ENCODE measurements around the gene CCDC88C.

Gene CCDC88C

DNA sequence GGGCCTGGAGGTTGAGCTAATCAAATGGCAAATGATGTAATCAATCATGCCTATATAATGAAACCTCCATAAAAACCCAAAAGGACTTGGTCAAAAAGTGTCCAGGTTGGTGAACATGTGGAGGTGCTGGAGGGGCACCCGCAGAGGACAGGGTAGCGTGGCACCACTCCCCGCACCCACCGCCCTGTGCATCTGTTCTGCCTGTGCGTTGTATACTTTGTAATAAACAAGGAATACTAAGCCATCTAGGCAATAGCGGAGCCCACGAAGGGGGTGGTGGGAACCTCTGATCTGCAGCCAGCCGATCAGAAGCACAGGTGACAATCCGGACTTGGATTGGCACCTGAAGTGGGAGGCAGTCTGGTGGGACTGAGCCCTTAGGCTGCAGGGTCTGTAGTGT is 97.4 kb downstream of the CCDC88C start:
- no peak overlapping the region for H3K4me3 ChIP-seq (ENCODE audit: control insufficient read depth, low read depth, low read length)
- DNase-seq (ENCODE audit: low read depth): no peak
- TF ChIP-seq, protein P1, sequence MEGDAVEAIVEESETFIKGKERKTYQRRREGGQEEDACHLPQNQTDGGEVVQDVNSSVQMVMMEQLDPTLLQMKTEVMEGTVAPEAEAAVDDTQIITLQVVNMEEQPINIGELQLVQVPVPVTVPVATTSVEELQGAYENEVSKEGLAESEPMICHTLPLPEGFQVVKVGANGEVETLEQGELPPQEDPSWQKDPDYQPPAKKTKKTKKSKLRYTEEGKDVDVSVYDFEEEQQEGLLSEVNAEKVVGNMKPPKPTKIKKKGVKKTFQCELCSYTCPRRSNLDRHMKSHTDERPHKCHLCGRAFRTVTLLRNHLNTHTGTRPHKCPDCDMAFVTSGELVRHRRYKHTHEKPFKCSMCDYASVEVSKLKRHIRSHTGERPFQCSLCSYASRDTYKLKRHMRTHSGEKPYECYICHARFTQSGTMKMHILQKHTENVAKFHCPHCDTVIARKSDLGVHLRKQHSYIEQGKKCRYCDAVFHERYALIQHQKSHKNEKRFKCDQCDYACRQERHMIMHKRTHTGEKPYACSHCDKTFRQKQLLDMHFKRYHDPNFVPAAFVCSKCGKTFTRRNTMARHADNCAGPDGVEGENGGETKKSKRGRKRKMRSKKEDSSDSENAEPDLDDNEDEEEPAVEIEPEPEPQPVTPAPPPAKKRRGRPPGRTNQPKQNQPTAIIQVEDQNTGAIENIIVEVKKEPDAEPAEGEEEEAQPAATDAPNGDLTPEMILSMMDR (IDR thresholded peaks at IDR 0.05; ENCODE audit: control insufficient read depth, insufficient read depth, low read depth, low read length, missing control alignments): no peak

DNA sequence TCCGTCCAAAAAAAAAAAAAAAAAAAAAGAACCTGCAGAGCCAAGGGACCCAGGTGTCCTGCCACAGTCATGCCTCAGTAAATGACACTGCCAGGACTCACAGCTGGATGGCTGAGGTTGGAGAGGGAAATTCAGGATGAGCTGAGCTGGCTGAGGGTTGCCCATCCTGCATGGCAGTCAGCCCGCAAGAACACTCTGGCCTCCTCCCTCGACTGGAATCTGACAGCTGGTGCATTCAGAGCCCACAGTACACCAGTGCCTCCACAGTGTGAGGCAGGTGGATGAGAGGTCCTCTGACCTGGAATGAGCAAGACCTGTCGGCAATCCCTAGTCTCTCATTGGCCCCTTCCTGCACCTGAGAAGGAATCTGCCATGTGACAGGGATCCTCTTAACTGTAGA is 98.7 kb downstream of the CCDC88C start:
- TF ChIP-seq, protein P1 (IDR thresholded peaks at IDR 0.05; ENCODE audit: control insufficient read depth, insufficient read depth, low read depth, low read length, missing control alignments): no peak
- H3K4me3 ChIP-seq (ENCODE audit: control insufficient read depth, low read depth, low read length): no peak overlapping the region

DNA sequence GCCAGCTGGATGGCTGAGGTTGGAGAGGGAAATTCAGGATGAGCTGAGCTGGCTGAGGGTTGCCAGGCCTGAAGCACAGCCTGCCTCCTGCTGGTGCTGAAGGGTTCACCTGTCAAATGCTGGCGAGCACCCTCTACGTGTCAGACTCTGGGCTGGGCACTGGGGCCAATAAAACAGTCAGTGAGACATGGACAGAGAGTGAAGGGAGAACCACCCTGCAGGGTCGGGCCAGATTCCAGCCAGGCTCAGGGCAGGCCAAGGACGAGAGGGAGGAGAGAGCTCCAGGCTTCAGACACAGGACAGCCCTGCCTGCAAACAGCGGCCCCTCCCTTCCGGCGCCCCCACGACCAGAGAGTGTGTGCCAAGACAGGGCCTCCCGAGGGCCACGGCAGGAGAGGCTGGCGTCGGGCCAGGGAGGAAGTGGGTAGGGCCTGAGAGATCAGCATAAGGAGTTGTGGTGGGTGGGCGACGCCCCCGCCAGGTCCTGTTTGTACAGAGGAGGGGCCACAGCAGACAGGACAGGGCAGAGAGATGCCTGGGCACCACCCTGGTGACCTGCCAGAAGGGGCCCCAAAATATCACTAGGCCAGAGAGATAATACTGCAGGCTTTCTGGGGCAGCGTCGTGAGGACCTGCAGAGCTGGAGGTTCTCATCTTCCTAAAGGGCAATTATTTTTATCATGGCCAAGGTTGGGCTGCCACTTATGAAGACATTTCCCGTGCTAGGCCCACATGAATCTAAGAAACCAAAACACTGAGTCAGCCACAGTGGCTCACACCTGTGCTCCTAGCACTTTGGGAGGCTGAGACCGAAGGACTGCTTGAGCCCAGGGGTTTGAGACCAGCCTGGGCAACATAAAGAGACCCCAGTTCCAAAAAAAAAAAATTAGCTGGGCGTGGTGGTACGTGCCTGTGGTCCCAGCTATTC is 100.0 kb downstream of the CCDC88C start:
- DNase-seq (ENCODE audit: low read depth): no peak
- TF ChIP-seq, protein P1 (IDR thresholded peaks at IDR 0.05; ENCODE audit: control insufficient read depth, insufficient read depth, low read depth, low read length, missing control alignments): peak; percentile 7
- H3K4me3 ChIP-seq (ENCODE audit: control insufficient read depth, low read depth, low read length): no peak overlapping the region

More for the DNA sequence above, 98.7 kb downstream of the CCDC88C start:
- DNase-seq (ENCODE audit: low read depth): no peak

DNA sequence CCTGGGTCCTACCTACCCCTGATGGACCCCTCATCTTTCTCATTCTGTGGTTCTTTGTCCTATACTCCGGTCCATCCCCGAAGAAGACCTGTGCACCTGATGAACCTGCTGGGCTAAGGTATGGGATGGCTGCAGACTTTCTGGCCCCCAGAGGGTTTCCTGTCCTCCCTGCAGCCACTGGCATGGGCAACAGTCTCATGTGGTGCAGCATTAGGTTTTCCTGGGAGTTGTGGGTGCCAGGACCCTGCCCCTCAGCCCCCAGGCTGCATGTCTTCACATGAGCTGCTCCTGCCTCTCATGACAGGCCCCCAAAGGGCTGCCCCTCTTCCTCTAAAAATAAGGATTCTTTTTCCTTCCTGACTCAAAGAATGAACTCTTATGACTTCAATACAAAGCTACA is 100.9 kb downstream of the CCDC88C start:
- no peak for DNase-seq (ENCODE audit: low read depth)
- TF ChIP-seq, protein P1 (IDR thresholded peaks at IDR 0.05; ENCODE audit: control insufficient read depth, insufficient read depth, low read depth, low read length, missing control alignments): no peak
- H3K4me3 ChIP-seq (ENCODE audit: control insufficient read depth, low read depth, low read length): no peak overlapping the region

DNA sequence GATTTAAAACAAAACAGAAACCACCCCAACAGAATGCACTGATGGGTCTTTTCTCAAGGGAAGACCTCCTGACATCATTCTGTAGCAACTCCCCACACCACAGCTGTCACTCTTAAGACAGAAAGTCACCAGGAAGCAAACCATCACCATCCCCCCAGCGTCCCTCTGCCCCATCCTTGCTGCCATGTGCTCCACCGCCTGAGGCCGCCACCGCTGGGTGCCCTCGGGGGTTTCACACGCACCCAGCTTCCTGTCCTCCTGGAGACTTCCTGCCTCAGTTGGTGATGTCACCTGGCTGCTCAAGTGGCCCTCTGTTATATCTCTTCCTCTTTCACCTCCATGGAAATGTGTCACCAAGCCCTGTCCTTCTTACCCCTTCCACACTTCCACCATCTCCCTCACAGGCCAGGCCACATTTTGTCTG is 101.8 kb downstream of the CCDC88C start:
- no peak overlapping the region for H3K4me3 ChIP-seq (ENCODE audit: control insufficient read depth, low read depth, low read length)
- TF ChIP-seq, protein P1 (IDR thresholded peaks at IDR 0.05; ENCODE audit: control insufficient read depth, insufficient read depth, low read depth, low read length, missing control alignments): no peak
- DNase-seq (ENCODE audit: low read depth): no peak

DNA sequence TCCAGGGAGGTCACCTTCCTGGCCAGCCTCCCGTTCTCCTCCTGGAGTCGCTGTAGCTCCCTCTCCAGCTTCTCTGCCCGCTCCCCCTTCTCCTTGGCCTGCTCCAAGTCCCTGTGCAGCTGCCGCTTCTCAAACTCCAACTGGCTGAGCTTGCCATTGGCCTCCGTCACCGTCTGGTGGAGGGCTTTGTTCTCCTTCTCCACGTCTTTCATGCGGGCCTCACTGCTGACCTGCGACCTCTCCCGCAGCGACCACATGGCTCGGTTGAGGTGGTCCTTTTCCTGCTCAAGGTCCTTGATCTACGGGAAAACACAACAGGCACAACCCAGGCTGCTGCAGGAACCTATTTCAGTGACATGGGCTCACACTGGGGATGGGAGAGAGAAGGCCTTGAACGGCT is 103.8 kb downstream of the CCDC88C start:
- TF ChIP-seq, protein P1 (IDR thresholded peaks at IDR 0.05; ENCODE audit: control insufficient read depth, insufficient read depth, low read depth, low read length, missing control alignments): no peak
- DNase-seq (ENCODE audit: low read depth): no peak
- no peak overlapping the region for H3K4me3 ChIP-seq (ENCODE audit: control insufficient read depth, low read depth, low read length)

Measured in AG09309 (cell line).